HPDE6-E6E7 (cell line): Measurements from ENCODE around the gene KCNJ18.
"Not testable (repeated sequence)": the region's sequence is repeated elsewhere in the genome, so short reads cannot be mapped to it uniquely, and the experiment has no call there.

Source experiments
- DNase-seq: peaks from one replicate; pipeline ENCODE4 v3.0.0; 2011; ENCODE audit warnings: missing footprints; ENCODE audit errors: extremely low spot score

Gene KCNJ18

GRCh38 chr17:21685061-21685795, 7.1 kb upstream of the KCNJ18 start:
- not testable (repeated sequence) for DNase-seq

GRCh38 chr17:21686165-21687015, 5.9 kb upstream of the KCNJ18 start:
- no peak for DNase-seq

DNA sequence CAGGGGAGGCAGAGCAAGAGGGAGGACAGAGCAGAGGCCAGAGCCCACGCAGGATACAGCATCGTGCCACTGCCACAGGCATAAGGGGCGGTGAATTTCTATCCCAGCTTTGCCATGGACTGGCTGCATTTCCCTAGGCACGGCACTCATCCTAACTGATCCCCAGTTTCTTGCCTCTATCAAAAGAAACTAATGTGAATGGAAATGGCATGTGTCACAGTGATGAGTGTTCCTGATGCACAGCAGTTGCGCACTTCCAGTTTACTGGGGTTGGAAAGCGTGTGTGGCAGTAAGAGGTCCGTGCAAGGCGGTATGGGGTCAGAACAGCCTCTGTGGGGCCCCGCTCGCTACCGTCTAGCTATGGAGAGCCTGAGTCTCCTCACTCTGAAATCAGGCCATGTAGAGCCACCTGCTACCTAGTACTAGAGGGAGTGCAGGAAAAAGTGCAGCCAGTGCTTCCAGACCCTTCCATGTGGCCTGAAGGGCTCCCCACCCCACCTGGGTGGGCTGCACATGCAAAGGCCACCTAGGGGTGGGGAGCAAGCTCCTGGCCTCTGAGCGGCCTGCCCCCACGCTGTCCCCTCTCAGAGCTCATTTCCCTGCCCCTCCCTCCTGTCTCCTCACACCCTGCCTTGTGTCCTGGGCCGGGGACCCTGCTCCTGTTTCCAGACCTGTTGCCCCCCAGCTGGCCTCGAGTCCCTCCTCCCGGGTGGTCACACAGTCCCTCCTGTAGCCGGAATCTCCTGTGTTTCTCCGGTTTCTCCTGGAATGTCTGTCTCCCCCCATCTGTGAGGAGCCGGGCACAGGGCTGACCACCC, 5.0 kb upstream of the KCNJ18 start:
- no peak for DNase-seq

GRCh38 chr17:21688293-21688949, 3.9 kb upstream of the KCNJ18 start:
- DNase-seq = no peak

DNA sequence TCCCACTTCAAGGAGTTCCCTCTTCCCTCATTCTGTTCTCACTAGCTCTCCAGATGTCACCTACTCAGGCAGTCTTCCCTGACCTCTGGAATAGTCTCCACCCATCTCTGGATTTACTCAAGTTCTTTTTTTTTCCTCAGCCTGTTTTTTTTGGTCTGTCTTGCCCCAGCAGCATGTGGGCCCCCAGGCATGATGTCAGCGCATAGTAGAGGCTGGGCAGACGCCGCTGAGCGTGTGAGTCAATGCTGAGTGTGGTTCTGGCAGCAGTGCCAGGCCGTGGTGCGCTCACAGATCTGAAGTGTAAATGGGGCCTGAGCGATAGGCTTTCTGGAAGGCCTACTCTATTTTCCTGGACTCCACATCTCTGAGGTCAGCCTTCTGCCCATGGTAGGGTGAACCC, 2.7 kb upstream of the KCNJ18 start:
- DNase-seq = no peak

DNA sequence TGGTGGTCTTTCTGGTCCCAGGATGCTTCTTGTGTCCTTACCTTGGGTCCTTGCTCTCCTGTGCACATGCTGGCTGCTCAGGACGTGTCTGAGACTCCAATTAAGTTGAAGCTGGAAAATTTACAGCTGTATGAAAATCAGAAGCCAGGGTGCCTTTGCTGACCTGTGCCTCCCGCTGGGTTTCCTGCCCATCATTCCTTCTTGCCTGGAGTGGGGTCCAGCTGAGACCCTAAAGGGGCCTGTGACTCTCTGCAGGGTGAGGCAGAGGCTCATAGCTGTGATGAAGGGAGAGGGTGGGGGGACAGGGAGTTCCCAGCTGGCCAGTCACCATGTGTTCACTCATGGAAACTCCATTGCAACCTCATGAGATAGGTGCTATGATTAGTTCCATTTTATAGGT, 1.5 kb upstream of the KCNJ18 start:
- DNase-seq = not testable (repeated sequence)

DNA sequence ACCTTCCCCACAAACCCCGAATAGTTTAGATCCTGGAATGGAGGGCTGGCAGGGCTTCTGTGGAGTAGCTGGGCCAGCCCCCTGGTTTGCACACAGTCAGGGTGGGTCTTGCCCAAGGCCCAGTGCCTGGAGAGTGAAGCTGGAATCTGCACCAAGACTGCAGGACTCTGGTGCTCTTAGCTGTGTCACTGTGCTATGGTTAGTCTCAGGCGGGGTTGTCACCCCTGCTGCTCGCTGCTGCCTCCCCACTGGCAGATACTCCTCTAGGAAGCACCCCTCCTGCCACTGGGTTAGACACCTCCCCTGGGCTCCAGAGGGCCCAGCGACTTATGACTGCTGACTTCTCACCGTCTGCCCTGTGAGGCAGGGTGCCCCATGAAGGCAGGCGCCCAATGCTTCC, 842 bp upstream of the KCNJ18 start:
- not testable (repeated sequence) for DNase-seq

DNA sequence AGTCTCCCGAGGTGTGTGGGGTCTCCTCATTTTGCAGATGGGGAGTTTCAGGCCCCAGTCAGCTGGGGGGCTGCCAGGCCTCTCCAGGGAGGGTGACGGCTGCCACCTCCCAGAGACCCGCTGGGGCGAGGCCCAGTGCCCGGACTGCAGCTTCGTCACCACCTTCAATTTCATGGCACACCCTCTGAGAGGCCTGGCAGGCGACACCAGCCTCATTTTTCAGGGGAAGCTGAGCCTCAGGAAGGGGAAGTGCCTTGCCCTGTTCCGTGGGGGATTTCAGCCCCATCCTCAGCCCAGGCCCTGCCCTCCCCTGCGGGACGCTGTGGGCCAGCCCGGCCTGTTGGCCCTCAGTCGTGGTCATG, 362 bp downstream of the KCNJ18 start:
- not testable (repeated sequence) for DNase-seq

GRCh38 chr17:21693391-21693796, 1.1 kb downstream of the KCNJ18 start:
- not testable (repeated sequence) for DNase-seq

- DNase-seq = not testable (repeated sequence)
These were observed 1.6 kb downstream of the KCNJ18 start for GRCh38 chr17:21693937-21694336.

DNA sequence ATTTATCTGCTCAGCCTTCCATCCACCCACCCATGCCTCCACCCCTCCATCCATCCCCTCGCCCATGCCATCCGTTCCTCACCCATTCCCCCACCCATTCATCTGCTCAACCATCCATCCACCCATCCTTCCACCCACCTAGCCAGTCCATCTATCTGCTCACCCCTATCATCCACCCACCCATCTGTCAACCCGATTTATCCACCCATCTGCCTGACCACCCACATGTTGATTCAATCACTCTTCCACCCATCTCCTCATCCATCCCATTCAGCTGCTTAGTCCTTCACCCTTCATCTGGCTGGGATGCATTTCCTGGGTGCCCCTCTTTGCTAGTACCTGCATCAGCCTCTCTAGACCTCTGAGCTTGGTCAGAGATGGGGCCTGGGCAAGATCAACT, 3.9 kb downstream of the KCNJ18 start:
- DNase-seq = not testable (repeated sequence)

- DNase-seq = not testable (repeated sequence)
These were observed 4.7 kb downstream of the KCNJ18 start for GRCh38 chr17:21696842-21697507.

DNA sequence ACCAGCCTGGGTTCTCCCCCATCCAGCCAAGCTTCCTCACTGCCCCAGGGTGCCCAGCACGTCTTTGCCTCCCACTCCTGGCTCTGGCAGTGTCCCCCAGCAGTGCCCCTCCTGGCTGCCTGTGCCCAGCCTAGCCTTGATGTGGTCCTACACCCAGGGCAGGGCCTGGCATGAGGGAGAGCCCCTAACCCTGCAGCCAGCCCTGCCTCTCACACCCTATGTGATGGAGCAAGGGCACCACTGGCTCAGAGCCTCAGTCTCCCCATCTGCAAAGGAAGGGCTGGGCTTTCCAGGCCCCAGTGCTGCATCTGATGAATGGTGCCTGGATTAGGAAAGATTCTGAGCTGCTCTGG, 5.2 kb downstream of the KCNJ18 start:
- not testable (repeated sequence) for DNase-seq

GRCh38 chr17:21698437-21699075, 6.2 kb downstream of the KCNJ18 start:
- not testable (repeated sequence) for DNase-seq

DNA sequence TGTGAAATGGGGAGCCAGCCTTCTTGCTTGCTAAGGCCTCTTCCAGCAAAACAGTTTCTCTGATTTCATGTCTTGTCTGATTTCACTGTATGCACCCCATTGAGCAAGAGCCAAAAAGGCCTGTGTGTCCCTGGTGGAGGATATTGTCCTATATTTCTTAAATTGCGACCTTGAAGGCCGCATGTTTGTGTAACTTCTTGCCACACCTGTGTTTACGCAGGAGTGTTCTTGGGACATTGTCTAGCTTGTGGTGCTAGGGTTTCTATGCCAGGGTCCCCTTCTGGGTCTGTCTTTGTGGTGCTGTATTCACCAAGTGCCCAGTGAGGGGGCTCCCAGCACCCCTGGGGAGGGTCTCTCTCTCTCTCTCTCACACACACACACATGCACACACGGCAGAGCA, 6.8 kb downstream of the KCNJ18 start:
- not testable (repeated sequence) for DNase-seq

- not testable (repeated sequence) for DNase-seq
These were observed 7.4 kb downstream of the KCNJ18 start for GRCh38 chr17:21699573-21700236.

- DNase-seq = not testable (repeated sequence)
These were observed 8.8 kb downstream of the KCNJ18 start for GRCh38 chr17:21701090-21701489.

DNA sequence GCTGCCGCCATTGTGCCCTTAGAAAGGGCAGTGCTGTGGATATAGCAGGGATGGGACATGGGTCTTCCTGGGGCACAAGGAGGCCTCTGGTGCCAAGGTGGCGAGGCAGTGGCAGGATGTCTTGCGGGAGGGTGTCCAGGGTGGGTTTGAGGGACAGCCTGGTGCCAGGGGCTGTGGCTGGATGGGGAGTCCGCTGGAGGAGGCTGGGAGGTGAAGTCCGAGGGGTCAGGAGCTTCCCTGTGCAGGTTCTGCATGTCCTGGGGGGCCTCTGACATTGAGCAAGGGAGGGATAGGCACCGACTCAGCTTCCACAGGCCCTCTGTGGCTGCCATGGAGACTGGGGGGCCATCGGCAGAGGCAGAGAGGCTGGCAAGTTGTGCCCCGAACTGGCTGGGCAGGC, 9.7 kb downstream of the KCNJ18 start:
- not testable (repeated sequence) for DNase-seq

GRCh38 chr17:21702521-21702920, 10.2 kb downstream of the KCNJ18 start:
- DNase-seq = not testable (repeated sequence)
